ENCODE results near the gene SEC61G. TPM values are rescaled to one million over a fixed set of nuclear protein-coding genes. Genes with fewer than 3 reads are reported as not detected.

Gene SEC61G
- polyA plus RNA-seq, 1 donor = 198 TPM

- no CpG with 5 or more reads among the region's 1 CpG for WGBS (ENCODE audit: insufficient coverage, low lambda C conversion rate)
- no peaks in the 10 kb centered on the region for H3K4me1 ChIP-seq (ENCODE audit: control insufficient read depth, insufficient read depth, low read length)
- H3K4me3 ChIP-seq (ENCODE audit: low read length) = no peak overlapping the region
- H3K27ac ChIP-seq (ENCODE audit: low read length) = no peak overlapping the region
- no peak for DNase-seq
- H3K27me3 ChIP-seq (ENCODE audit: control insufficient read depth, insufficient read depth, low read length) = no peaks in the 10 kb centered on the region
- H3K9me3 ChIP-seq (ENCODE audit: control insufficient read depth, low read depth, low read length) = peaks cover 2% of the 10 kb centered on the region
- H3K36me3 ChIP-seq (ENCODE audit: control insufficient read depth, insufficient read depth, low read length) = no peaks in the 10 kb centered on the region
These were observed 36.5 kb downstream of the SEC61G start for GRCh38 chr7:54722502-54722901.

GRCh38 chr7:54722026-54722425, 37.0 kb downstream of the SEC61G start:
- Histone ChIP-seq H3K4me1 (ENCODE audit: control insufficient read depth, insufficient read depth, low read length) (no peaks in the 10 kb centered on the region), H3K36me3 (ENCODE audit: control insufficient read depth, insufficient read depth, low read length) (no peaks in the 10 kb centered on the region), H3K27ac (ENCODE audit: low read length) (no peak overlapping the region), H3K27me3 (ENCODE audit: control insufficient read depth, insufficient read depth, low read length) (no peaks in the 10 kb centered on the region), H3K4me3 (ENCODE audit: low read length) (no peak overlapping the region), H3K9me3 (ENCODE audit: control insufficient read depth, low read depth, low read length) (peaks cover 3% of the 10 kb centered on the region)
- DNase-seq = no peak
- WGBS (ENCODE audit: insufficient coverage, low lambda C conversion rate) = no CpG with 5 or more reads among the region's 9 CpGs

- Histone ChIP-seq H3K27me3 (ENCODE audit: control insufficient read depth, insufficient read depth, low read length) (no peaks in the 10 kb centered on the region), H3K9me3 (ENCODE audit: control insufficient read depth, low read depth, low read length) (peaks cover 3% of the 10 kb centered on the region), H3K27ac (ENCODE audit: low read length) (no peak overlapping the region), H3K36me3 (ENCODE audit: control insufficient read depth, insufficient read depth, low read length) (no peaks in the 10 kb centered on the region), H3K4me1 (ENCODE audit: control insufficient read depth, insufficient read depth, low read length) (no peaks in the 10 kb centered on the region), H3K4me3 (ENCODE audit: low read length) (no peak overlapping the region)
- DNase-seq = no peak
- no CpG with 5 or more reads among the region's 4 CpGs for WGBS (ENCODE audit: insufficient coverage, low lambda C conversion rate)
These were observed 39.0 kb downstream of the SEC61G start for GRCh38 chr7:54719974-54720373.

- no peak overlapping the region for H3K27ac ChIP-seq (ENCODE audit: low read length)
These were observed 39.6 kb downstream of the SEC61G start for GRCh38 chr7:54719425-54719824.

GRCh38 chr7:54712820-54713219, 46.2 kb downstream of the SEC61G start:
- no peaks in the 10 kb centered on the region for H3K27me3 ChIP-seq (ENCODE audit: control insufficient read depth, insufficient read depth, low read length)
- WGBS (ENCODE audit: insufficient coverage, low lambda C conversion rate) = 80% methylated on average over 1 of the region's 4 CpGs
- no peak overlapping the region for H3K27ac ChIP-seq (ENCODE audit: low read length)
- no peaks in the 10 kb centered on the region for H3K36me3 ChIP-seq (ENCODE audit: control insufficient read depth, insufficient read depth, low read length)
- peaks cover 3% of the 10 kb centered on the region for H3K9me3 ChIP-seq (ENCODE audit: control insufficient read depth, low read depth, low read length)
- H3K4me1 ChIP-seq (ENCODE audit: control insufficient read depth, insufficient read depth, low read length) = no peaks in the 10 kb centered on the region
- DNase-seq = no peak
- H3K4me3 ChIP-seq (ENCODE audit: low read length) = no peak overlapping the region

More at GRCh38 chr7:54719425-54719824, 39.6 kb downstream of the SEC61G start:
- Histone ChIP-seq H3K27me3 (ENCODE audit: control insufficient read depth, insufficient read depth, low read length) (no peaks in the 10 kb centered on the region), H3K4me3 (ENCODE audit: low read length) (no peak overlapping the region), H3K4me1 (ENCODE audit: control insufficient read depth, insufficient read depth, low read length) (no peaks in the 10 kb centered on the region), H3K36me3 (ENCODE audit: control insufficient read depth, insufficient read depth, low read length) (no peaks in the 10 kb centered on the region), H3K9me3 (ENCODE audit: control insufficient read depth, low read depth, low read length) (peaks cover 3% of the 10 kb centered on the region)
- DNase-seq = no peak

GRCh38 chr7:54711900-54712595, 47.0 kb downstream of the SEC61G start:
- Histone ChIP-seq H3K4me3 (ENCODE audit: low read length) (no peak overlapping the region), H3K27me3 (ENCODE audit: control insufficient read depth, insufficient read depth, low read length) (no peaks in the 10 kb centered on the region), H3K9me3 (ENCODE audit: control insufficient read depth, low read depth, low read length) (no peaks in the 10 kb centered on the region), H3K27ac (ENCODE audit: low read length) (no peak overlapping the region), H3K36me3 (ENCODE audit: control insufficient read depth, insufficient read depth, low read length) (no peaks in the 10 kb centered on the region), H3K4me1 (ENCODE audit: control insufficient read depth, insufficient read depth, low read length) (no peaks in the 10 kb centered on the region)
- no peak for DNase-seq
- 100% methylated on average over 1 of the region's 2 CpGs for WGBS (ENCODE audit: insufficient coverage, low lambda C conversion rate)

GRCh38 chr7:54709283-54709682, 49.7 kb downstream of the SEC61G start:
- H3K4me1 ChIP-seq (ENCODE audit: control insufficient read depth, insufficient read depth, low read length) = no peaks in the 10 kb centered on the region
- WGBS (ENCODE audit: insufficient coverage, low lambda C conversion rate) = no CpG with 5 or more reads among the region's 1 CpG
- no peak overlapping the region for H3K4me3 ChIP-seq (ENCODE audit: low read length)
- no peaks in the 10 kb centered on the region for H3K36me3 ChIP-seq (ENCODE audit: control insufficient read depth, insufficient read depth, low read length)
- no peak overlapping the region for H3K27ac ChIP-seq (ENCODE audit: low read length)
- no peak for DNase-seq
- H3K27me3 ChIP-seq (ENCODE audit: control insufficient read depth, insufficient read depth, low read length) = no peaks in the 10 kb centered on the region
- H3K9me3 ChIP-seq (ENCODE audit: control insufficient read depth, low read depth, low read length) = no peaks in the 10 kb centered on the region

GRCh38 chr7:54705436-54705835, 53.6 kb downstream of the SEC61G start:
- Histone ChIP-seq H3K4me3 (ENCODE audit: low read length) (no peak overlapping the region), H3K27me3 (ENCODE audit: control insufficient read depth, insufficient read depth, low read length) (no peaks in the 10 kb centered on the region), H3K27ac (ENCODE audit: low read length) (no peak overlapping the region), H3K36me3 (ENCODE audit: control insufficient read depth, insufficient read depth, low read length) (no peaks in the 10 kb centered on the region), H3K4me1 (ENCODE audit: control insufficient read depth, insufficient read depth, low read length) (no peaks in the 10 kb centered on the region), H3K9me3 (ENCODE audit: control insufficient read depth, low read depth, low read length) (no peaks in the 10 kb centered on the region)
- WGBS (ENCODE audit: insufficient coverage, low lambda C conversion rate) = no CpG with 5 or more reads among the region's 4 CpGs
- no peak for DNase-seq

- Histone ChIP-seq H3K4me3 (ENCODE audit: low read length) (no peak overlapping the region), H3K4me1 (ENCODE audit: control insufficient read depth, insufficient read depth, low read length) (no peaks in the 10 kb centered on the region), H3K9me3 (ENCODE audit: control insufficient read depth, low read depth, low read length) (no peaks in the 10 kb centered on the region), H3K36me3 (ENCODE audit: control insufficient read depth, insufficient read depth, low read length) (no peaks in the 10 kb centered on the region), H3K27me3 (ENCODE audit: control insufficient read depth, insufficient read depth, low read length) (no peaks in the 10 kb centered on the region), H3K27ac (ENCODE audit: low read length) (no peak overlapping the region)
- WGBS (ENCODE audit: insufficient coverage, low lambda C conversion rate) = 73% methylated on average over 2 of the region's 2 CpGs
- no peak for DNase-seq
These were observed 54.2 kb downstream of the SEC61G start for GRCh38 chr7:54704851-54705250.

All from large intestine (tissue), 3 donors.